ENCODE measurements around the gene IQCF6.

IQCF6 gene

DNA sequence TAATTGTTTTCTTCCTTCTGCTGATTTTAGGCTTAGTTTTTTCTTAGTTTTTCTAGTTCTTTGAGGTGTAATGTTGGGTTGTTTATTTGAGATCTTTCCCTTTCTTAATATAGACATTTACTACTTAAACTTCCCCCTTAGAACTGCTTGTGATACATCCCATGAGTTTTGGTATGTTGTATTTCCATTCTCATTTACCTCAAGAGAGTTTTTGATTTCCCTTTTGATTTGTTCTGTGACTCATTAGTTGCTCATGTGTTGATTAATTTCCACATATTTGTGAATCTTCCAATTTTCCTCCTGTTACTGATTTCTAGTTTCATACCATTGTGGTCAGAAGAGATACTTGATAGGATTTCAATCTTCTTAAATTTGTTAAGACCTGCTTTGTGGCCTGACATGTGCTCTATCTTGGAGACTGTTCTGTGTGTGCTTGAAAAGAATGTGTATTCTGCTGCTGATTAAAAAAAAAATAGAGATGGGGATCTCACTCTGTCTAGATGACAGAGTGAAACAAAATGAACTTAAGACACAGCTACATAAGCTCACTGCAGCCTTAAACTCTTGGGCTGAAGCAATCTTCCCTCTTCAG is 49.9 kb downstream of the IQCF6 start:
- Histone ChIP-seq H3K9me3 (ENCODE audit: severe bottlenecking) (no peaks in the 10 kb centered on the region), H3K27me3 (ENCODE audit: insufficient read depth, poor library complexity, severe bottlenecking) (peaks cover 3% of the 10 kb centered on the region), H3K36me3 (ENCODE audit: low read depth) (no peaks in the 10 kb centered on the region), H3K4me3 (ENCODE audit: severe bottlenecking) (no peak overlapping the region), H3K4me1 (ENCODE audit: insufficient read depth, poor library complexity, severe bottlenecking) (no peaks in the 10 kb centered on the region), H3K27ac (ENCODE audit: poor library complexity, severe bottlenecking) (no peak overlapping the region)
- TF ChIP-seq, protein P1, sequence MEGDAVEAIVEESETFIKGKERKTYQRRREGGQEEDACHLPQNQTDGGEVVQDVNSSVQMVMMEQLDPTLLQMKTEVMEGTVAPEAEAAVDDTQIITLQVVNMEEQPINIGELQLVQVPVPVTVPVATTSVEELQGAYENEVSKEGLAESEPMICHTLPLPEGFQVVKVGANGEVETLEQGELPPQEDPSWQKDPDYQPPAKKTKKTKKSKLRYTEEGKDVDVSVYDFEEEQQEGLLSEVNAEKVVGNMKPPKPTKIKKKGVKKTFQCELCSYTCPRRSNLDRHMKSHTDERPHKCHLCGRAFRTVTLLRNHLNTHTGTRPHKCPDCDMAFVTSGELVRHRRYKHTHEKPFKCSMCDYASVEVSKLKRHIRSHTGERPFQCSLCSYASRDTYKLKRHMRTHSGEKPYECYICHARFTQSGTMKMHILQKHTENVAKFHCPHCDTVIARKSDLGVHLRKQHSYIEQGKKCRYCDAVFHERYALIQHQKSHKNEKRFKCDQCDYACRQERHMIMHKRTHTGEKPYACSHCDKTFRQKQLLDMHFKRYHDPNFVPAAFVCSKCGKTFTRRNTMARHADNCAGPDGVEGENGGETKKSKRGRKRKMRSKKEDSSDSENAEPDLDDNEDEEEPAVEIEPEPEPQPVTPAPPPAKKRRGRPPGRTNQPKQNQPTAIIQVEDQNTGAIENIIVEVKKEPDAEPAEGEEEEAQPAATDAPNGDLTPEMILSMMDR (IDR thresholded peaks at IDR 0.05; ENCODE audit: poor library complexity, severe bottlenecking), result no peak
- DNase-seq (ENCODE audit: low spot score) (no peak), ATAC-seq (ENCODE audit: low read depth) (no peak)

All from RWPE2 (cell line).